ENCODE data around the gene GPR39. TPM values are rescaled to one million over a fixed set of nuclear protein-coding genes. Genes with fewer than 3 reads are reported as not detected.

Gene GPR39
- total RNA-seq, 2 donors from 2014 or later = 3.6 to 5.3 TPM

- H3K27me3 ChIP-seq (replicated peaks; ENCODE audit: insufficient read depth) = no peaks in the 10 kb centered on the region
- H3K4me3 ChIP-seq = no peak overlapping the region
- H3K27ac ChIP-seq = no peak overlapping the region
- intact Hi-C loops (cut with DNase I) = no loop called here
- TF ChIP-seq CTCF (IDR thresholded peaks at IDR 0.05) (no peak), POLR2AphosphoS5 (IDR thresholded peaks at IDR 0.05) (no peak), POLR2A (IDR thresholded peaks at IDR 0.05) (no peak)
- no peaks in the 10 kb centered on the region for H3K9me3 ChIP-seq
- no peak for DNase-seq (ENCODE audit: low spot score)
- 81% methylated on average over 1 of the region's 1 CpG for WGBS
- H3K4me1 ChIP-seq (replicated peaks) = no peaks in the 10 kb centered on the region
- H3K36me3 ChIP-seq = no peaks in the 10 kb centered on the region
Observed at GRCh38 chr2:132588576-132588975, 172.0 kb downstream of the GPR39 start.

GRCh38 chr2:132589111-132589830, 172.7 kb downstream of the GPR39 start:
- WGBS = 49% methylated on average over 8 of the region's 8 CpGs

GRCh38 chr2:132589966-132590365, 173.4 kb downstream of the GPR39 start:
- Histone ChIP-seq H3K27ac (no peak overlapping the region), H3K36me3 (no peaks in the 10 kb centered on the region)
- TF ChIP-seq POLR2A (IDR thresholded peaks at IDR 0.05) (no peak), POLR2AphosphoS5 (IDR thresholded peaks at IDR 0.05) (no peak)

More at GRCh38 chr2:132589111-132589830, 172.7 kb downstream of the GPR39 start:
- no peaks in the 10 kb centered on the region for H3K27me3 ChIP-seq (replicated peaks; ENCODE audit: insufficient read depth)
- no peaks in the 10 kb centered on the region for H3K36me3 ChIP-seq
- H3K4me1 ChIP-seq (replicated peaks) = no peaks in the 10 kb centered on the region
- no peak for DNase-seq (ENCODE audit: low spot score)
- H3K27ac ChIP-seq = no peak overlapping the region
- no peak for TF ChIP-seq POLR2A (IDR thresholded peaks at IDR 0.05)
- TF ChIP-seq POLR2AphosphoS5 (IDR thresholded peaks at IDR 0.05) = no peak
- TF ChIP-seq CTCF (IDR thresholded peaks at IDR 0.05) = no peak
- no peaks in the 10 kb centered on the region for H3K9me3 ChIP-seq
- H3K4me3 ChIP-seq = no peak overlapping the region
- intact Hi-C loops (cut with DNase I) = no loop called here

GRCh38 chr2:132593171-132593570, 176.6 kb downstream of the GPR39 start:
- WGBS = 100% methylated on average over 2 of the region's 2 CpGs
- no peaks in the 10 kb centered on the region for H3K27me3 ChIP-seq (replicated peaks; ENCODE audit: insufficient read depth)

More at GRCh38 chr2:132589966-132590365, 173.4 kb downstream of the GPR39 start:
- intact Hi-C loops (cut with DNase I) = no loop called here
- Histone ChIP-seq H3K27me3 (replicated peaks; ENCODE audit: insufficient read depth) (no peaks in the 10 kb centered on the region), H3K9me3 (no peaks in the 10 kb centered on the region), H3K4me3 (no peak overlapping the region), H3K4me1 (replicated peaks) (no peaks in the 10 kb centered on the region)
- no peak for DNase-seq (ENCODE audit: low spot score)

GRCh38 chr2:132595186-132595585, 178.6 kb downstream of the GPR39 start:
- H3K27me3 ChIP-seq (replicated peaks; ENCODE audit: insufficient read depth) = no peaks in the 10 kb centered on the region

More at GRCh38 chr2:132593171-132593570, 176.6 kb downstream of the GPR39 start:
- Histone ChIP-seq H3K4me3 (no peak overlapping the region), H3K4me1 (replicated peaks) (no peaks in the 10 kb centered on the region), H3K27ac (no peak overlapping the region), H3K36me3 (no peaks in the 10 kb centered on the region), H3K9me3 (no peaks in the 10 kb centered on the region)
- TF ChIP-seq CTCF (IDR thresholded peaks at IDR 0.05) (no peak), POLR2A (IDR thresholded peaks at IDR 0.05) (no peak), POLR2AphosphoS5 (IDR thresholded peaks at IDR 0.05) (no peak)
- intact Hi-C loops (cut with DNase I) = no loop called here
- DNase-seq (ENCODE audit: low spot score) = no peak

More at GRCh38 chr2:132595186-132595585, 178.6 kb downstream of the GPR39 start:
- no peak for TF ChIP-seq CTCF (IDR thresholded peaks at IDR 0.05)
- no peak for TF ChIP-seq POLR2AphosphoS5 (IDR thresholded peaks at IDR 0.05)
- H3K27ac ChIP-seq = no peak overlapping the region
- intact Hi-C loops (cut with DNase I) = no loop called here
- H3K4me3 ChIP-seq = no peak overlapping the region
- 87% methylated on average over 6 of the region's 6 CpGs for WGBS
- DNase-seq (ENCODE audit: low spot score) = no peak
- H3K36me3 ChIP-seq = no peaks in the 10 kb centered on the region
- H3K4me1 ChIP-seq (replicated peaks) = no peaks in the 10 kb centered on the region
- H3K9me3 ChIP-seq = no peaks in the 10 kb centered on the region
